T-helper 2 cell (primary cell): ENCODE data around the gene OLFML2A.

ENCODE experiments used
- DNase-seq, 5 experiments: peaks; one replicate each; pipeline versions ENCODE4 v3.0.0 to v3.0.0-alpha.2; 2012 to 2022

OLFML2A gene

DNA sequence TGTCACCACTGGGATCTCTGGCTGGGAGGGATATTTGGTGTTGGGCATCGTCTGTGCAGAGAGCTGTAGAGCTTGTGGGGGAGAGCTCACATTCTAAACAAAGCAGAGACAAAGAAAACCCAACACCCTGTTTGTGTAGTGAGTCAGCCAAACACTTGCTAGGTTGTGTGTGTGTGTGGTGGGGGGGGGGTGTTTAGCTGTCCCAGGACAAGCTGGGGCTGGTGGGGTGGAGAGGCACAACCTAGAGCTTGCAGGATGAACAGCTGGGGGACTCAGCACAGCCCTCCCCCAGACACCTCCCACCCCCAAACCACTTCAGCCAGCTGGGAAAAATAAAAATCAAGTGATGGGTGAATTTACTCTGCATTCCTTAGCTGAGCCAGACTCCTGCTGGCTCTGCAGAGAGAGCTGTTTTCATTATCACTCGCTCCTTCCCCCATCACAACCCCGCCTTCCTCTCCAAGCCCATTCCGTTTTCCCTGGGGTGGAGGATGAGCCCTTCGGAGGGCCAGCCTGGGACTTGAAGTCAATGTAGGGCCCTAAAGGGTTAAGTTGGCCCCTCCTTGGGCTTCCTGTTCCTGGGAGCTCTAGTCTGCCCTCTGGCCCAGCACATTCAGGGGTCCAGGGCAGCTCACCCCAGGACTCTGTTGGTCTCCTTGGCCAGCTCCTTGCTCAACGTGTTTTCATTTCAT, 2.6 kb downstream of the OLFML2A start:
- DNase-seq: no peak

DNA sequence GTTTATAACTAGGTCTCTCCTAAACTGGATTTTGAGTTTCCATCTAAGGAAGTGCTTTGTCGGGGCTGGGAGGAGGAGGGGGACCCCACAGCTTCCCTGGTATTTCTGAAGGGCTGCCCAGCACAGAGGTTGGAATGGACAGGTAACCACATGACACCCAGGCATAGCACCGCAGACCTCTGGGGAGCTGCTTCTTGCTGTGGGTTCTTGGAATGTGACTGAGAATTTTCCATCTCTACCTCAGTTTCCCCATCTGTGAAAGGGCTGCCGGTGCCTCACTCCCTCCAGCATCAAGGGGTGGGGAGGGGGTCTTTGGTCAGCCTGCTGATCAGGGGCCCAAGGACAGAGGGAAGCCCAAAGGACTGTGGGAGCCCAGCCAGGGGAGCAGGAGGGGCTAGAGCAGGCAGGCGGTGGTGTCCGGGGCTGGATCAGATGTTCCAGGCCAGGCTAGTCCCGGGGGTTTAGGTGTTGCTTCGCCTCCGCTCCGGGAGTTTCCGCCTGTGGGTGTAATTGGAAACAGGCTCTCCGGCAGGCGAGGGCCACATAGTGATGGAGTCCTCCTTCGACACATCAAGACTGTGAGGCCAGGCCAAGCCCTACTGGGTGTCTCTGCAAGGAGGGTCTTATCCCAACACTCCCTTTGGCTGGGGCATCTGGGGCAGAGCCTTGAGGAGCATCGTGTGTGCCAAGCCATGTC, 3.3 kb downstream of the OLFML2A start:
- no peak for DNase-seq

DNA sequence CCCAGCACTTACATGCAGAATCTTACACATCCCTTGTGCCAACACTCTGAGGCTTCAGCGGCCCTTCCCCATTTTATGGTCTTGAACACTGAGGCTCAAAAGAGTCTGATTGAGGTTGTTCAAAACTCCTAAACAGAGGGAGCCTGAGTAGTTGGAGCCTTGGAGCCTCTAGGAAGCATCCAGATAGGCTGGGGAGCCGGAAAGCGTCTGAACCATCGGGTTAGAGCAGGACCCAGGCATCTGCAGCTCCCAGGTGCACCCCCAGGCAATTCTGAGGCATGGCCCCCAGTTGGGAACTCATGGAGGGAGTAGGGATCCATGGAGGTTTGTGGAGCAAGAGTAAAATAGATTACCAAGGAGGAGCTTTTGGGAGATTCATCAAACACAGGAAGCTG, 3.8 kb downstream of the OLFML2A start:
- no peak for DNase-seq

DNA sequence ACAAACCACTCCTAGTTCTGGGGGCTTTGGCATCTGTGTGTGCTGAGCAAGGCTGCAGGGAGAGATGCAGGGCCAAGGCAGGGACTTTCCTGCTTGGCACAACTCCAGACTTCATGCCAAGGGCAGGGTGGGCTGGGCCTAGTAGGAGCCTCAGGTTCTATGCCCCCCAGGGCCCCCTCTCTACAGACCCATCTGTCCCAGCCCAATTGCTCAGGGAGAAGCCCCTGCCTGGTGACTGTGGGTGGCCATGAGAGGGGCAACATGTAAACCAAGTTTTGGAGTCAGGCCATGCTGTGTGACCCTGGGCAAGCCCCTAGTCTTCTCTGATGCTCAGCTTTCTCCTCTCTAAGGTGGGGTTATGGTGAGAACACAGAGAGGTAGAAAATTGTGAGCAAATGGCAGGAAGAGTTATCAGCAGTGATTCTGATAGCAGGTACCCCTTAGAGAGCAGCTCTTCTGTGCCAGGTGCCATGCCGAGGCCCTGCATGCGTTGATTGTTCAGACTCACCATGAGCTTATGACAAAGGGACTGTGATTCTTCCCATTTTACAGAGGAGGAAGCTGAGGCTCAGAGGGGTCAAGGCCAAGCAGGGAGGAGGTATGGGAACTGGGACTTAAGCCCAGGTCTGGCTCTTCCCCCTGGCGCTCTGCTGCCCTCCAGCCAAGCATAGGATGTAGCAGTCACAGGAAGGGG, 5.2 kb downstream of the OLFML2A start:
- no peak for DNase-seq

DNA sequence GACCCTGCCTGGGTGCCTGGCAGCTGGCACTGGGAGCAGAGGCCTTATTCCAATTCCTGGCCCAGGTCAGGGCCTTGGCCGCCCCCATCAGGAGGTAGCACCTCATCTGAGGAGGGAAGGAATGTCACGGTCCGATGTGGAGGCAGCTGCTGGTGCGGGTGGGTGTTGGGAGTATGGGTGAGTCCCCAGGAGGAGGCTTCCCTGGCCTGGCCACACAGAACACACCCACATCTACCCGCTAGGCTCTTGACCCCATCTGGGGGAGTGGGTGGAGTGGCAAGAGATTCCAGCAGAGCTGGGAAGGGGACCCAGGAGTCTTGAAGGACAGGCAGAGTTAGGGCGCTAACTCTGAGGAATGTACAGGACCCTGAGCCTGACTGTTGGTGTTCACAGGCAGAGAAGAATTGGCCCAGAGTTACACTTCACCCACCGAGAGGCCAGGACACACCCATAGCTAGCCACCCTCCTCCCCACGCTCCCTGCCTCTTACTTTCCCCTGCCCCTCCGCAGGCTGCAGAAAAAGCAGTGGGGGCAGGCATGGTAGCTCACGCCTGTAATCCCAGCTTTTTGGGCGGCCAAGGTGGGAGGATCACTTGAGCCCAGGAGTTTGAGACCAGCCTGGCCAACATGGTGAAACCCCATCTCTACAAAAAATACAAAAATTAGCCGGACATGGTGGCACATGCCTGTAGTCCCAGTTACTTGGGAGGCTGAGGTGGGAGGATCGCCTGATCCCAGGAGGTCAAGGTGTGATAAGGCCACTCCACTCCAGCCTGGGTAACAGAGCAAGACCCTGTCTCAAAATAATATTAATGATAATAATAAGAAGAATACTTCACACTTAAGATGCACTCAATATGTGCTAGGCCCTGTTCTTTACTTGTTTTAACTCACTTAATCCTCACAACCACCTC, 6.0 kb downstream of the OLFML2A start:
- no peak for DNase-seq

DNA sequence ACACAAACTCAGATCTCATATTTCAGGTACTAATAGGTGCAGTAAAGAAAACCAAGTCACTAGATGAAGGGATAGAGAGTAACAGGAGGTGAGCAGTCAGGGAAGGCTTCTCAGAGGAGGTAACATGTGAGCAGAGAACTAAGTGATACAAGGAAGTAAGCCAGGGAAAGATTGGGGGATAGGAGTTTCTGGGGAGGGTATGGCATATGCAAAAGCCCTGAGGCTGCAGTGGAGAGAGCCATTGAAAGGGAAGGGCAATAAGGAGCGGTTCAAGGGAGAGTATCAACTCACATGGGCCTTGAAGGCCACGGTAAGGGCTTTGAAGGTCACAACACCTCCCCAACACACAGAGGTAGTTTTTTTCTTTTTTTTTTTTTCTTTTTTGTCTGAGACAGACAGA, 6.9 kb downstream of the OLFML2A start:
- no peak for DNase-seq

DNA sequence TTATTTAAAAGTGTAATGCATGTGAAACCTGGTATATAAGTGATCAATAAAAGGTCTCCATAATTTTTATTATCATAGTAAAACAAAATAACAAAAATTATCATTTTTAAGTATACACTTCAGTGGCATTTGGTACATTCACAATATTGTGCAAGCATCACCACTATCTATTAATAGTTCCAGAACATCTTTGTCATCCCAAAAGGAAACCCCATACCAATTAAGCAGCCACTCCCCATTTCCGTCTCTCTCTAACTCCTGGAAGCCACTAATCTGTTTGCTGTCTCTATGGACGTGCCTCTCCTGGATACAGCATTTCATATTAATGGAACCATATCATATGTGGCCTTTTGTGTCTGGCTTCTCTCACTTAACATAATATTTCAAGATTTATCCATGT, 7.6 kb downstream of the OLFML2A start:
- DNase-seq: no peak

DNA sequence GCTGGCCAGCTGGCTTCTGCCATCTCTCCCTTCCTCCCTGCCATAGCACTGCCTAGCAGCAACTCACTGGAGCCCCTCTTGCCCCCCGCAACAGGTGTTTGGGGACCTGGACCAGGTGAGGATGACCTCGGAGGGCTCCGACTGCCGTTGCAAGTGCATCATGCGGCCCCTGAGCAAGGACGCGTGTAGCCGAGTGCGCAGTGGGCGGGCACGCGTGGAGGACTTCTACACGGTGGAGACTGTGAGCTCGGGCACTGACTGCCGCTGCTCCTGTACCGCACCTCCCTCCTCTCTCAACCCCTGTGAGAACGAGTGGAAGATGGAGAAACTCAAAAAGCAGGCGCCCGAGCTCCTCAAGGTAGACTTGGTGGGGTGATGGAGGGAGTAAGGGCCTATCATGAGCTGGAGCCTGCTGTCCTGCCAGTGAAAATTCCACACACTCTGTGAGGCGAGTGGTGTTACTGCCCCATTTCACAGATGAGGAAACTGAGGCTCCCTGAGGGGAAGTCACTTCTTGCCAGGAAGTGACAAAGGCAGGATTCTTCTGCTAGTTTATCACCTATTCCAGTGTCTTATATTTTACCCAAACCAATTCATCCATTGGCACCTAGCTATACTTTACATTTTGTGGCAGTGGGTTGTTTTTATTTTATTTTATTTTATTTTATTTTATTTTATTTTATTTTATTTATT, 10.1 kb downstream of the OLFML2A start:
- DNase-seq: no peak

DNA sequence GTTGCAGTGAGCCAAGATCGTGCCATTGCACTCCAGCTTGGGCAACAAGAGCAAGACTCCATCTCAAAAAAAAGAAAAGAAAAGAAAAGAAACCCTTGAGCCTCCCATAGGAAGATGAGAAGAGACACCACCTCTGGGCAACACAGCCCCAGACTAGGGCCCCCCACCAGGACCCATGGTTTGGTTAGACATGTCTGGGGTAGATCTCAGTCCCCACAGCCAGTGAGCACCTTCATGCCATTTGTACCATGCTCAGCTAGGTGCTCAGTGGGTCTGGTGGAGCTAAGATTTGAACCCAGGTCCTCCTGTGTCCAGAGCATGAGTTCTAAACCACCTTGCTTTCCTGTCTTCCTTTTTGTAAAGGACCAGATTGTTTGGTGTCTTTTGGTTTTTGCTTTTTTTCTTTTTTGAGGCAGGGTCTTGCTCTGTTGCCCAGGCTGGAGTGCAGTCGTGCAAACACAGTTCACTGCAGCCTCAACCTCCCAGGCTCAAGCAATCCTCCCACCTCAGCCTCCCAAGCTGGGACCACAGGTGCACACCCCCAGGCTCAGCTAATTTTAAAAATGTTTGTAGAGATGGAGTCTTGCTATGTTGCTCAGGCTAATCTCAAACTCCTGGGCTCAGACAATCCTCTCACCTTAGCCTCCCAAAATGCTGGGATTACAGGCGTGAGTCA, 11.7 kb downstream of the OLFML2A start:
- DNase-seq: no peak

DNA sequence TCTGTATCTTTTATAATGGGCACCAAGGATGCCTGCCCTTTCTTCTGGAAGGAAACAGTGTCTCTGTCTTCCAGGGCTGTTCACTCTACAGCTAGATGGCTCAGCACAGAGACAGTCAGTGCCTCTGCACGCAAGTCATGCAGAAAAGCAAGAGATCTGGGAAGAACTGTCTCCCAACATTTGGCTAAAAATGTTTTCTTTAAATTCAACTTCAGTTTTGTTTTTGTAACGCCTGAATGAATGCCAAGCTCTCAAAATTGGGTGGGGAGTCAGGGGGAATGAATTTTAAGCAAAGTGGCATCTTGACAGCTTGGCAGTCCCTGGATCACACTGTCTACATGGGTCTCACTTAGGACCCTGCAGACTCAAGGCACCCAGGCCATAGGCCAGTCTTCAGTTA, 12.6 kb downstream of the OLFML2A start:
- DNase-seq: no peak

DNA sequence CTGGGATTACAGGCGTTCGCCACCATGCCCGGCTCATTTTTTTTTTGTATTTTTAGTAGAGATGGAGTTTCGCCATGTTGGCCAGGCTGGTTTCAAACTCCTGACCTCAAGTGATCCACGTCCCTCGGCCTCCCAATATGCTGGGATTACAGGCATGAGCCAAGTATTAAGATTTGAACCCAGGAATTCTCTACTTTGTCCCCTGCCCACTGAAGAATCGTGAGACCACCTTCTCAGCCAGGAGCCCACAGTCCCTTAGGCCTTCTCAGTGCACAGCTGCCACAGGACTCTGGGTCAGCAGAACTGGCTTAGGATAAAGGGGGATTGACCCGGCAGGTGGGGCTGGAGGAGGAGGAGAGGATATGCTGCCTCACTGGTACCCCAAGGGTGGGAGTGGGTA, 13.4 kb downstream of the OLFML2A start:
- DNase-seq: no peak

DNA sequence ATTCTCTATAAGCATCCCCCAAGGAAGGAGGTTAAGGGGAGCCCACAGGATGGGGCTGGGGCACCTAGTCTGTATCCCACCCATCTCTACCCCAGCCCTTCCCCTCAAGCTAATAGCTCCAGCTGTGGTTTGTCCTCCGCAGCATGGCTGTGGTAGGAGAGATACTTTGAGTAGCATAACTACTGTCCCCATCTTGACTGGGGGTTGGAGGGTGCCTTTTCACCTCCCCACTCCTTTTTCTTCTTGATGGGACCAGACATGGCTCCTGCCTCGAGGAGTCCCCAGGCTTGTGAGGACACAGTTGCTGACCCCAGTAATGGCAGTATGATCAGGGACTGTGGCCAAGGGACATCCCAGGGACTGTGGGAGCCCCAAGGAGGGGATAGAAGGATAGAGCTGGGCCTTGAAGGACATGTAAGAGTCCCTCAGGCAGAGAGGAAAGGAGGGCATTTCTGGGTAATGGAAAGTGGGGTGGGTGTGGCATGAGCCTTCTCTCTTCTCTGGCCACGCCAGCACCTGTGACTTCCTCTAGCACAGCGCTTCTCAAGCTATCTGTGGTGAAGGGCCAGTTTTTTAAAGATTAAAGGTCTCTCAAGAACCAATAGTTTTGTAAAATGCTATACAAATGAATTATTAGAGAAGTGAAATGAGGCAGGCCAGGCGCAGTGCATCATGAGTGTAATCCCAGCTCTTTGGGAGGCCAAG, 14.0 kb downstream of the OLFML2A start:
- DNase-seq: no peak

DNA sequence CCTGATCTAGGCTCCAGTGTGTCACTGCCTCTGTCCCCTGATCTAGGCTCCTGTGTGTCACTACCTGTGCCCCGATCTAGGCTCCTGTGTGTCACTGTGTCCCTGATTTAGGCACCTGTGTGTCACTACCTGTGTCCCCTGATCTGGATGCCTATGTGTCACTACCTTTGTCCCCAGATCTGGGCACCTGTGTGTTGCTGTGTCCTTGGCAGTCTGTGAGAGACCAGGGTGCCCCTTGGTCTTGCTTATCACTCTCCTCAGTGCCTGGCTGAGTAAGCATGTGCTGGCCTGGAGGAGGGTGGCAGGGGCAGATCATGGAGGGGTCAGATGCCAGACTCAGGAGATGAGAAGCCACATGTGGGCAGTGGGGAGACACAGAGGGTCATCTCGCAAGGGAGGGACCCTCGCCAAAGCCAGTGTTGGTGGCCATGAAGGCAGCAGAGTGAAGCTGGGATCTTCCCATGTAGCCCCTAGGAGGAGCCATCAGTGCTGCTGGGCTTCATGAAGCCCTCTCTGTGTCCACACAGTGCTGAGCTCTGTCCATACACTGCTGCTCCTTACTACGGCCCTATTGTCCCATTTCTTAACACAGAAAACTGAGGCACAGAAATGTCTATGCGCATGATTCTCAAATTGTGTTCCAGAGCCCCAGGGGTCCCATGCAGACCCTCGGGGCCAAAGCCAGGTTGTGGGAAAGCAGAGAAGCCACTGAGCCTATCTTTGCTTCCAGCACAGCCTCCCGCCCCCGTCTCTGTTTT, 15.5 kb downstream of the OLFML2A start:
- DNase-seq: no peak

DNA sequence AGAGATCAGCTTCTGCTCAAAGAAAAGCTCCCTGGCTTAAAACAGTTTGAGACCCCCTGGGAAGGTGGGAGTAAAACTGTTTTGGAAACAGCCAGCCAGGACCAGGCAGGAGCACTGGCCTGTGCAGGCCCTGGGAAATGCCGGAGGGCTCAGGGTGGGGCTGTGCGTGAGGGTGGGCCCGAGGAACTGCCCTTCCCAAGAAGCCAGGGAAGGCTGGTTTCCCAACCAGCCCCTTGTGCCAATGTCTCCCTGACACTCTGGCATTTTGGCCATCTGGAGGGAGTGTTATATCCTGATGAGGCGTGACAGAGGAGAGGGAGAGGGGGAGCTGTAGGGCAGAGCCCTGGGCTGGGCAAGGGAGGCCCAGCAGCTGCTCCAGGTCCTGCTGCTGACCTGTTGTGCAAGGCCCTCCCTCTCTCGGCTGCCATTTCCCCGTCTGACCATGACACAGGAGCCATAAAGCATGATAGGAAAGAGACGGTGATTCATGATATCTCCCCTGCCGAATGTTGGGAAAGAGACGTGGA, 16.1 kb downstream of the OLFML2A start:
- no peak for DNase-seq

DNA sequence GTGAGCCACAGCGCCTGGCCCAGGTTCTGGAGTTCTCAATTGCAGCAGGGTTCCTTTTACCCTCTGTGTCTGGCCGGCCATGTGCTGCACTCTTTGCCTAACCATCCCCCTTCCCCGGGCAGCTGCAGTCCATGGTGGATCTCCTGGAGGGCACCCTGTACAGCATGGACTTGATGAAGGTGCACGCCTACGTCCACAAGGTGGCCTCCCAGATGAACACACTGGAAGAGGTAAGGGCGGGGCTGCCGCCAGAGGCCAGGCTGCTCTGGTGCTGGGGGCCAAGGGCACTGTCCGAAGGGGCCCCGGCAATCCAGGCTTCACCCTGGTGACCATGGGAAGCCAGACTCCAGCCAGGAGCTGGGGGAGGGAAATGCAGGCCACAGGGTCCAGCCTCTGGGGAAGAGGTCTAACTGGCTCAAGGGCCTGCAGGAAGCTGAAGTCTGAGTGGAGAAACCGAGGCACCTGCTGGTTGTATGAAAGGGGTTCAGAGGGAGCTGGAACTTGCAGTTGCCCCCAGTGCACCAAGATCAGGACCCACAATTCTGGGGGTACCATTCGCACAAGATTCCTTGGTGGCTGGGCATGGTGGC, 18.1 kb downstream of the OLFML2A start:
- no peak for DNase-seq

DNA sequence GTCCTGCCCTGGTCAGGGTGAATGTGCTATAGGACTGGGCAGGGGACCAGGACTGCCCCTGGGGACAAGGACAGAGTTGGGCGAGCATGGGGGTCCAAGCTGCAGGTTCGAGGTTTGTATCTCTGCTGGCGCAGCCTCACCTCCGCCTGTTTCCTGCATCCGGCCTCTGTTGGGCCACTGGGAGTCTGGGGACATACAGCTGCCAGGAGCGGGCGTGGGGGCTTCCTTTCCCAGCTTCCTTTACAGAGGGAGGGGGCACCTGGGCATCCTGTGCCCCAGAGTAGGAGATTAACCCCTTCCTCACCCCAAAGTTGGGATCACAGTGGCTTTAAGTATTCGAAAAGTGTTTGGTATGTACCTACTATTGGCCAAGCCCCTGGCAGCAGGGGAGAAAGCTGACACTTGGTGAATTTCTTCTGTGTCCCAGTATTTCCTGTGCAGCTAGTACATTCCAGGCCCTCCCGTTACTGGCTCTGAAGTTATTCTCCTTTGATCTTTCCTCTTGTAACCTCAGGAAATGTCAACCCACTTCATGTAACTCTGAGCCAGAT, 19.0 kb downstream of the OLFML2A start:
- no peak for DNase-seq

DNA sequence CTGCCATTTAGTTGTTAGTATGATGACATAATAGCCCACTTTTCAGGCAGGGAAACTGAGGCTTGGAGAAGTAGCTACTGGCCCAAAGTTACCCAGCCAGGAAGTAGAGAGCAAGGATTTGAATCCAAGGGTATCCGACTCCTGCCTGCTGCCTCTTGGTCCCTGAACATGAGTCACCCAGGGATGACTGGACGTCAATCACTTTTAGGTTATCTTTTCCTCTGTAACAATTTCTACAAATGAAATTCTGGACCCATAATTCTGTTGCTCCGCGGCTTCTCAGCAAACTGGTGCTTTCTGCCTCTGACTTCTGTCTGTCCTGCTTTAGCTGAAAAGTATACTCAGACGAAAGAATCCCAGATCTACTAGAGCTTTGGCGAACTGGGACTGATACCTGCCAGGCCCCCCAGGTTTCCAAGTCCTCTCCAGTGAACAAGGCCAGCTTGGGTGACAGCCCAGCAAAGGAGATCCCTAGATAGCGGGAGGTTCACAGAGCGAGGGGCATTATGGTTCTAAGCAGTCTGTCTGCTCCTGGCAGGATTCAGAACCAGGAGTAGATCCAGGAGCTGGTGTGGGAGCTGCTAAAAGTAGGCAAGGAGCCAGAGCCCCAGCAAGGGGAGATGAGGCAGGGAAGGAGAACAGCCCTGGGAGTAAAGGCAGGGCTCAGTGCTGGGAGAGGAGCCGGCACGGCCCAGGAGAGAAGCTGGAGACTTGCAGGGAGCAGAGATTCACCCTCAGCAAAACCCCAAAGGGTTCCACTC, 20.6 kb downstream of the OLFML2A start:
- no peak for DNase-seq

DNA sequence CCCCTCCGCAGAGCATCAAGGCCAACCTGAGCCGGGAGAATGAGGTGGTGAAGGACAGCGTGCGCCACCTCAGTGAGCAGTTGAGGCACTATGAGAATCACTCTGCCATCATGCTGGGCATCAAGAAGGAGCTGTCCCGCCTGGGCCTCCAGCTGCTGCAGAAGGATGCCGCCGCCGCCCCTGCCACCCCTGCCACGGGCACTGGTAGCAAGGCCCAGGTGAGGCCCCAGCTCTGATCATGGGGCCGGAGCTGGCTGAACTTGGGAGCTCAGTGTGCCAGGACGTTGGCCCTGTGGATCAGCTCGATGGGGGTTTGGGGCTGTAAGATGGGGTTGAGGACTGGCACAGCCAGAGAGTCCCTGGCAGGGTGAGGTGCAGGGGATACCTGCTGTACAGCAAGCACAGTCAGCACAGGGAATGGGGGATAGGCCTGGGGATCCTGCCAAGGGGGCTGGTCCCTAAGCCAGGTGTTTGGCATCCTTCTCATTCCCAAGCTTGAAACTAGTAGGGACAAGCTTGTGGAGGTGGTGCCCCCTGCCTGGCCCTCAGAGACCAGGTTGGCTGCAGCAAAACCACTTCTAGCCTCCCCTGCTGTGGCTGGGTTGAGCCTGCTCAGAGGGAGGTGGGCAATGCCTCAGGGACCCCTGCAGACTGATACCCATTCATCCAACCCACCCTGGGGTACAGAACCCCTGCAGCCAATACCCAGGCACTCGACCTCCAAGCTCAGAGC, 22.5 kb downstream of the OLFML2A start:
- DNase-seq: no peak
